Heart right ventricle (tissue), 16 donors: ENCODE results near the gene CSRP1. TPM values are rescaled to one million over a fixed set of nuclear protein-coding genes. Genes with fewer than 3 reads are reported as not detected.

Source experiments
- ATAC-seq, 8 donors: fragments of 200-7000 bp; cut with Tn5 transposase; one replicate each; pipeline ENCODE4 v1.9.1; 2020; ENCODE audit warnings: mild to moderate bottlenecking in 8 of 8, moderate library complexity in 8 of 8, moderate number of reproducible peaks in 1 of 8
- DNase-seq, 2 donors: peaks; one replicate each; pipeline ENCODE4 v3.0.0-alpha.2; 2020
- H3K27ac ChIP-seq, 10 donors: fragments of 200-600 bp; sonication (generic) in 2 of 10; one replicate each; pipeline versions ENCODE4 v1.5.0 to v1.8.0; 2020 to 2022; ENCODE audit warnings: mild to moderate bottlenecking in 3 of 10
- H3K27me3 ChIP-seq, 7 donors: fragments of 200-600 bp; one replicate each; pipeline ENCODE4 v1.8.0; 2021 to 2022; ENCODE audit warnings: mild to moderate bottlenecking in 2 of 7
- H3K36me3 ChIP-seq, 9 donors: fragments of 200-600 bp; sonication (generic) in 1 of 9; one replicate each; pipeline versions ENCODE4 v1.5.0 to v1.8.0; 2020 to 2022; ENCODE audit warnings: mild to moderate bottlenecking in 2 of 9
- H3K4me1 ChIP-seq, 9 donors: fragments of 200-600 bp; sonication (generic) in 1 of 9; one replicate each; pipeline versions ENCODE4 v1.5.0 to v1.8.0; 2020 to 2022; ENCODE audit warnings: mild to moderate bottlenecking in 4 of 9
- H3K4me3 ChIP-seq, 10 donors: fragments of 200-600 bp; sonication (generic) in 2 of 10; one replicate each; pipeline versions ENCODE4 v1.5.0 to v1.8.0; 2020 to 2022; ENCODE audit warnings: mild to moderate bottlenecking in 7 of 10, moderate library complexity in 2 of 10
- H3K9me3 ChIP-seq, 11 donors: fragments of 200-600 bp in 10 of 11; sonication (generic) in 2 of 11; one replicate each; pipeline versions ENCODE4 v1.5.0 to v1.8.0; 2013 to 2022; ENCODE audit warnings: mild to moderate bottlenecking in 2 of 11, control low read depth in 1 of 11, moderate library complexity in 1 of 11
- CTCF ChIP-seq, 9 donors: fragments of 200-600 bp; sonication (generic) in 2 of 9; IDR thresholded peaks; one replicate each; pipeline versions ENCODE4 v1.5.0 to v1.8.0; 2021 to 2022; ENCODE audit warnings: antibody characterized with exemption in 9 of 9, mild to moderate bottlenecking in 5 of 9, moderate library complexity in 1 of 9
- WGBS, 2 donors: extraction: QIAGEN DNeasy Blood & Tissue Kit; methylation state at CpG; one replicate each; pipeline ENCODE4 v1.1.7; 2013; ENCODE audit warnings: inconsistent platforms in 1 of 2; 5-methylcytosine and 5-hydroxymethylcytosine counted together
- intact Hi-C, 10 donors: fragments of 100-400 bp; cut with DNase I; formaldehyde crosslinking; loops; one replicate each; pipeline versions ENCODE4 v1.11.1 to v1.14.2; 2022
- polyA plus RNA-seq, 2 donors: library from polyadenylated mRNA; stranded (reverse); fragments of 200-250 nt; gene quantifications; one replicate each; pipeline ENCODE4 v1.2.3, GENCODE V29; 2013
- total RNA-seq, 10 donors: library from RNA; stranded (reverse); fragmentation: NEBNext Ultra II Directional in 3 of 10; extraction: Animal tissue kit (Norgen Biotek cat#: 25700) in 3 of 10; gene quantifications; one replicate each; pipeline versions ENCODE4 v1.2.1 to v1.2.4, GENCODE V29; 2021 to 2023
- donor health status: Arrhythmogenic right ventricular cardiomyopathy.
- donor health status: ischemic (EF 13 %, LVEDD 7.1; RV severe dilation, severe dysfunction).
- donor health status: healthy with polysubstance abuse.
- donor health status: DM: no; HTN: yes; CAD: no.
- donor health status: DM: no; HTN: no; CAD: no.
- donor health status: ischemic (EF 25% LVEDD 6.9; RV normal size, moderate dysfunction).
- donor health status: ischemic (EF 25% LVEDD 5.7; RV mildly dilated, moderate dysfunction).
- donor health status: healthy.
- donor health status: DM: yes; HTN: yes; CAD: no.
- donor health status: Ischemic cardiomyopathy.
- donor health status: ischemic (EF 35%, LVEDD 5.7; RV mildly dilated, moderate dysfunction).
- donor health status: nonischemic (EF 11% LVEDD 7.7; RV severe dilation, severe dysfunction).
- donor health status: DM: yes; HTN: yes; CAD: no.
- donor health status: PGD.
- donor health status: ischemic (EF 29% LVEDD 5.4; RV normal size, mild dysfunction).
- donor health status: nonischemic (EF 23%, LVEDD 6.1; RV moderate dilation, normal function).

Gene CSRP1
- total and polyA plus RNA-seq, 12 donors, result 48.1 to 104 (median 67.7) TPM

GRCh38 chr1:201461645-201462441, 45.1 kb downstream of the CSRP1 start:
- Histone ChIP-seq H3K4me3 (no peak overlapping the region), H3K27me3 (no peaks in the 10 kb centered on the region), H3K4me1 (peaks cover 3 to 60% (median 42%) of the 10 kb centered on the region in 9 donors), H3K9me3 (no peaks in the 10 kb centered on the region), H3K27ac (peak overlapping the region in 9 of 10 donors; percentile 26 to 80 (median 68)), H3K36me3 (peaks cover 0 to 26% (median 19%) of the 10 kb centered on the region in 9 donors)
- no peak for TF ChIP-seq CTCF (IDR thresholded peaks at IDR 0.05)
- ATAC-seq (peak; percentile 69 to 84 (median 78)), DNase-seq (peak; percentile 68 to 72)
- 69 to 76% methylated on average over 13 of the region's 13 CpGs for WGBS, 2 donors
- intact Hi-C loops, result no loop called here

GRCh38 chr1:201460814-201461644, 45.9 kb downstream of the CSRP1 start:
- H3K4me1 ChIP-seq, result peaks cover 3 to 60% (median 40%) of the 10 kb centered on the region in 9 donors
- no peaks in the 10 kb centered on the region for H3K27me3 ChIP-seq
- peak; percentile 26 to 87 (median 69) for ATAC-seq
- 58 to 73% methylated on average over 8 of the region's 8 CpGs for WGBS, 2 donors
- no peak for TF ChIP-seq CTCF (IDR thresholded peaks at IDR 0.05)
- intact Hi-C loops, result no loop called here
- H3K36me3 ChIP-seq, result peaks cover 0 to 23% (median 17%) of the 10 kb centered on the region in 9 donors
- DNase-seq, result no peak
- H3K27ac ChIP-seq, result peak overlapping the region; percentile 16 to 80 (median 67)
- no peaks in the 10 kb centered on the region for H3K9me3 ChIP-seq
- no peak overlapping the region for H3K4me3 ChIP-seq

- H3K4me1 ChIP-seq, result peaks cover 3 to 65% (median 49%) of the 10 kb centered on the region in 9 donors
- intact Hi-C loops, result no loop called here
- H3K4me3 ChIP-seq, result no peak overlapping the region
- WGBS, 2 donors, result 89 to 92% methylated on average over 5 of the region's 5 CpGs
- ATAC-seq (no peak), DNase-seq (no peak)
- no peak for TF ChIP-seq CTCF (IDR thresholded peaks at IDR 0.05)
- H3K9me3 ChIP-seq, result no peaks in the 10 kb centered on the region
- H3K27ac ChIP-seq, result peak overlapping the region in 1 of 10 donors; percentile 4
- H3K27me3 ChIP-seq, result no peaks in the 10 kb centered on the region
- peaks cover 0 to 11% (median 4%) of the 10 kb centered on the region in 9 donors for H3K36me3 ChIP-seq
Measured at GRCh38 chr1:201459775-201460174, 47.1 kb downstream of the CSRP1 start.

GRCh38 chr1:201459052-201459451, 47.9 kb downstream of the CSRP1 start:
- Histone ChIP-seq H3K27ac (no peak overlapping the region), H3K4me3 (no peak overlapping the region), H3K27me3 (no peaks in the 10 kb centered on the region), H3K4me1 (peaks cover 3 to 65% (median 49%) of the 10 kb centered on the region in 9 donors), H3K36me3 (peaks cover 0 to 3% (median 0%) of the 10 kb centered on the region in 9 donors), H3K9me3 (no peaks in the 10 kb centered on the region)
- DNase-seq (no peak), ATAC-seq (no peak)
- intact Hi-C loops, result no loop called here
- WGBS, 2 donors, result 95 to 96% methylated on average over 3 of the region's 3 CpGs
- no peak for TF ChIP-seq CTCF (IDR thresholded peaks at IDR 0.05)
